SK-N-SH treated with all-trans-retinoic acid at 6 μM for 48 hours (cell line): ENCODE data around the gene INTS1.

Experiments used
- BACH2 ChIP-seq: fragments of 250-450 bp; sonication (Bioruptor Pico); IDR thresholded peaks from 2 replicates; pipeline ENCODE4 v1.9.0; 2021; ENCODE audit warnings: mild to moderate bottlenecking, borderline replicate concordance
- CSRNP3 ChIP-seq: fragments of 250-450 bp; sonication (Bioruptor Pico); IDR thresholded peaks from 2 replicates; pipeline ENCODE4 v1.5.1; 2021; ENCODE audit warnings: mild to moderate bottlenecking, moderate library complexity
- ESRRG ChIP-seq: fragments of 250-450 bp; sonication (Bioruptor Pico); IDR thresholded peaks from 2 replicates; pipeline ENCODE4 v1.6.1; 2021; ENCODE audit warnings: mild to moderate bottlenecking
- PATZ1 ChIP-seq: fragments of 250-450 bp; sonication (Bioruptor Pico); IDR thresholded peaks from 2 replicates; pipeline ENCODE4 v1.8.0; 2020; ENCODE audit warnings: mild to moderate bottlenecking, moderate library complexity, borderline replicate concordance
- POU6F1 ChIP-seq: fragments of 250-450 bp; sonication (Bioruptor Pico); IDR thresholded peaks from 2 replicates; pipeline ENCODE4 v1.8.0; 2021; ENCODE audit warnings: low read depth, mild to moderate bottlenecking, moderate library complexity, borderline replicate concordance
- ZNF70 ChIP-seq: fragments of 450-650 bp; formaldehyde crosslinking; IDR thresholded peaks from 2 replicates; pipeline ENCODE4 v1.5.0; 2020; ENCODE audit warnings: mild to moderate bottlenecking, moderate library complexity

GRCh38 chr7:1548944-1549343 lies 44.8 kb upstream of the INTS1 start:
- TF ChIP-seq CSRNP3 (no peak), ESRRG (no peak), POU6F1 (no peak), BACH2 (CRISPR knock-in tag) (no peak), PATZ1 (CRISPR knock-in tag) (no peak), ZNF70 (CRISPR knock-in tag) (no peak)
